GM12878 (cell line): ENCODE measurements around the gene CXXC1. TPM values are rescaled to one million over a fixed set of nuclear protein-coding genes. Genes with fewer than 3 reads are reported as not detected.

Experiments
- ATAC-seq: fragments of 200-7000 bp; cut with Tn5 transposase; 3 replicates; pipeline ENCODE4 v1.9.1; 2020; ENCODE audit warnings: mild to moderate bottlenecking, moderate library complexity
- BruUV-seq: library from RNA; stranded (reverse); fragments of 400-500 nt; replicated peaks from 2 replicates; lab custom pipeline; 2021; lab: Mats Ljungman, UMichigan
- CTCF ChIA-PET: fragments of 300-600 bp; sonication (Branson Sonifier 250); formaldehyde crosslinking; extraction: SDS; loops from one replicate; lab custom pipeline; 2021; ENCODE audit warnings: inconsistent platforms; lab: Yijun Ruan, JAX
- POLR2A ChIA-PET: fragments of 350-600 bp; formaldehyde crosslinking; extraction: SDS; loops from one replicate; lab custom pipeline; 2021; ENCODE audit warnings: inconsistent platforms; lab: Charles Lee
- RAD21 ChIA-PET: fragments of 300-600 bp; sonication (Branson Sonifier 250); formaldehyde crosslinking; loops from one replicate; lab custom pipeline; 2023; ENCODE audit warnings: antibody characterized with exemption; ENCODE audit not compliant: unreplicated experiment; lab: Charles Lee
- SMC1A ChIA-PET: fragments of 300-600 bp; sonication (Branson Sonifier 250); formaldehyde crosslinking; loops from one replicate; lab custom pipeline; 2023; ENCODE audit not compliant: unreplicated experiment, uncharacterized antibody; lab: Charles Lee
- DNase-seq: peaks from one replicate; pipeline ENCODE4 v3.0.0-alpha.2; 2011; ENCODE audit warnings: low read depth, low spot score
- FAIRE-seq: peaks from 3 replicates; lab custom pipeline; 2011; peaks lifted over from hg19 to GRCh38; lab: Jason Lieb, UNC
- H2AFZ ChIP-seq: 2 replicates; pipeline ENCODE4 v1.6.0; 2011; ENCODE audit warnings: low read depth, low read length, control low read depth; ENCODE audit not compliant: control insufficient read depth
- H3K27ac ChIP-seq: 2 replicates; pipeline ENCODE4 v1.5.1; 2011; ENCODE audit warnings: control low read depth; ENCODE audit not compliant: control insufficient read depth, insufficient read depth
- H3K27me3 ChIP-seq, 2 experiments: replicated peaks in 1 of 2; 2 replicates each; pipeline versions ENCODE4 v1.6.0 to v1.6.1; 2011; ENCODE audit warnings: low read length in 1 of 2; ENCODE audit not compliant: control insufficient read depth in 2 of 2, insufficient read depth in 2 of 2
- H3K36me3 ChIP-seq, 2 experiments: 2 replicates each; pipeline ENCODE4 v1.5.1; 2011; ENCODE audit warnings: low read length in 1 of 2; ENCODE audit not compliant: control insufficient read depth in 2 of 2, insufficient read depth in 2 of 2
- H3K4me1 ChIP-seq: 2 replicates; pipeline ENCODE4 v1.6.1; 2011; ENCODE audit warnings: mild to moderate bottlenecking, low read length, moderate library complexity, mixed read lengths; ENCODE audit not compliant: control insufficient read depth, insufficient read depth
- H3K4me2 ChIP-seq: 2 replicates; pipeline ENCODE4 v1.6.0; 2011; ENCODE audit warnings: control low read depth; ENCODE audit not compliant: control insufficient read depth, insufficient read depth
- H3K4me3 ChIP-seq: fragments of 200-600 bp; sonication (generic); 2 replicates; pipeline ENCODE4 v1.5.1; 2016
- H3K79me2 ChIP-seq: 2 replicates; pipeline ENCODE4 v1.6.0; 2011; ENCODE audit warnings: low read length; ENCODE audit not compliant: control insufficient read depth, insufficient read depth
- H3K9ac ChIP-seq: 2 replicates; pipeline ENCODE4 v1.8.0; 2011; ENCODE audit warnings: low read length, control low read depth, mixed read lengths; ENCODE audit not compliant: control insufficient read depth, insufficient read depth
- H3K9me3 ChIP-seq: replicated peaks from 3 replicates; pipeline ENCODE4 v1.5.1; 2011; ENCODE audit warnings: mild to moderate bottlenecking, low read length; ENCODE audit not compliant: control insufficient read depth, insufficient read depth
- H4K20me1 ChIP-seq: 2 replicates; pipeline ENCODE4 v1.6.0; 2011; ENCODE audit not compliant: control insufficient read depth, insufficient read depth
- CHD1 ChIP-seq: IDR thresholded peaks from 2 replicates; pipeline ENCODE4 v1.6.1; 2012; ENCODE audit warnings: low read depth, low read length, improper control_type of control experiment
- IKZF2 ChIP-seq, 2 experiments: fragments of 450-650 bp; IDR thresholded peaks; 2 replicates each; pipeline ENCODE4 v1.6.1; 2017; ENCODE audit warnings: mild to moderate bottlenecking in 2 of 2, moderate library complexity in 2 of 2
- IRF4 ChIP-seq: IDR thresholded peaks from 2 replicates; pipeline ENCODE4 v1.6.1; 2011; ENCODE audit warnings: low read depth, low read length
- JUNB ChIP-seq: IDR thresholded peaks from 2 replicates; pipeline ENCODE4 v1.6.1; 2016; ENCODE audit warnings: antibody characterized with exemption, mild to moderate bottlenecking
- MYC ChIP-seq: IDR thresholded peaks from 2 replicates; pipeline ENCODE4 v1.6.1; 2011; ENCODE audit warnings: mild to moderate bottlenecking, low read length, moderate library complexity, inconsistent platforms; ENCODE audit not compliant: insufficient read depth, insufficient replicate concordance, insufficient read length, severe bottlenecking
- NR2C1 ChIP-seq: fragments of 450-650 bp; IDR thresholded peaks from 2 replicates; pipeline ENCODE4 v1.6.1; 2017; ENCODE audit warnings: antibody characterized with exemption, mild to moderate bottlenecking, moderate library complexity
- RCOR1 ChIP-seq: conservative IDR thresholded peaks from 2 replicates; pipeline ENCODE4 v1.6.1; 2012; ENCODE audit warnings: low read depth, low read length, improper control_type of control experiment
- SUZ12 ChIP-seq: fragments of 200-600 bp; sonication (generic); IDR thresholded peaks from one replicate; pipeline ENCODE4 v1.6.1; 2018; ENCODE audit warnings: antibody characterized with exemption, mild to moderate bottlenecking; ENCODE audit not compliant: unreplicated experiment
- YBX1 ChIP-seq: fragments of 450-650 bp; IDR thresholded peaks from 2 replicates; pipeline ENCODE4 v1.6.1; 2016; ENCODE audit warnings: antibody characterized with exemption
- ZZZ3 ChIP-seq: IDR thresholded peaks from 2 replicates; pipeline ENCODE4 v1.6.1; 2011; ENCODE audit warnings: low read depth; ENCODE audit not compliant: control insufficient read depth, insufficient read length
- WGBS: methylation state at CpG from one replicate; pipeline ENCODE4 v1.1.6; 2016; ENCODE audit warnings: low lambda C conversion rate; ENCODE audit not compliant: insufficient replicate concordance, insufficient coverage; ENCODE audit errors: missing lambda C conversion rate; 5-methylcytosine and 5-hydroxymethylcytosine counted together
- in situ Hi-C: fragments of 300-500 bp; cut with MboI; formaldehyde crosslinking; loops from 9 replicates; pipeline ENCODE4 v1.14.3; 2018; ENCODE audit warnings: mixed read lengths
- intact Hi-C: fragments of 100-400 bp; cut with micrococcal nuclease; formaldehyde crosslinking; loops from one replicate; pipeline ENCODE4 v1.14.2; 2022; ENCODE audit not compliant: unreplicated experiment
- polyA plus RNA-seq, 11 experiments: library from polyadenylated mRNA; depleted of rRNA in 4 of 11; unstranded in 6 of 11; stranded (reverse) in 5 of 11; fragments of >200 nt; fragmentation: Nextera tagmentation in 4 of 11; fragmentation: Illumina TruSeq in 1 of 11; extraction: Ambion mirVana in 4 of 11; extraction: Trizol in 1 of 11; gene quantifications; 1 replicate in 1 of 11; 2 replicates in 10 of 11; pipeline versions ENCODE4 v1.2.1 to v1.2.3, GENCODE V29; 2011 to 2016; ENCODE audit warnings: inconsistent platforms in 2 of 11, missing spikeins in 2 of 11, low read depth in 1 of 11
- total RNA-seq, 4 experiments: library from RNA; depleted of rRNA in 3 of 4; stranded (reverse); fragments of >200 nt in 3 of 4; fragmentation: Illumina TruSeq in 1 of 4; extraction: Trizol in 1 of 4; gene quantifications; 2 replicates each; pipeline versions ENCODE4 v1.2.1 to v1.2.3, GENCODE V29; 2013 to 2021
- TF ChIP-seq, protein P1 (sequence below): fragments of 450-650 bp; IDR thresholded peaks from 2 replicates; pipeline ENCODE4 v1.6.1; 2016; ENCODE audit warnings: mild to moderate bottlenecking
- TF ChIP-seq, protein P2 (sequence below): fragments of 450-650 bp; IDR thresholded peaks from 2 replicates; pipeline ENCODE4 v1.6.1; 2017; ENCODE audit warnings: mild to moderate bottlenecking, low read depth, inconsistent platforms; ENCODE audit not compliant: poor library complexity, severe bottlenecking
- TF ChIP-seq, protein P3 (sequence below): fragments of 450-650 bp; IDR thresholded peaks from 2 replicates; pipeline ENCODE4 v1.6.1; 2016; ENCODE audit warnings: mild to moderate bottlenecking, moderate library complexity, borderline replicate concordance

Gene CXXC1
- total and polyA plus RNA-seq, 10 of the 15 experiments (the other 5 are each of a cell fraction or from before 2014, with no cell fraction given) = 9.2 to 180 (median 93.8) TPM

DNA sequence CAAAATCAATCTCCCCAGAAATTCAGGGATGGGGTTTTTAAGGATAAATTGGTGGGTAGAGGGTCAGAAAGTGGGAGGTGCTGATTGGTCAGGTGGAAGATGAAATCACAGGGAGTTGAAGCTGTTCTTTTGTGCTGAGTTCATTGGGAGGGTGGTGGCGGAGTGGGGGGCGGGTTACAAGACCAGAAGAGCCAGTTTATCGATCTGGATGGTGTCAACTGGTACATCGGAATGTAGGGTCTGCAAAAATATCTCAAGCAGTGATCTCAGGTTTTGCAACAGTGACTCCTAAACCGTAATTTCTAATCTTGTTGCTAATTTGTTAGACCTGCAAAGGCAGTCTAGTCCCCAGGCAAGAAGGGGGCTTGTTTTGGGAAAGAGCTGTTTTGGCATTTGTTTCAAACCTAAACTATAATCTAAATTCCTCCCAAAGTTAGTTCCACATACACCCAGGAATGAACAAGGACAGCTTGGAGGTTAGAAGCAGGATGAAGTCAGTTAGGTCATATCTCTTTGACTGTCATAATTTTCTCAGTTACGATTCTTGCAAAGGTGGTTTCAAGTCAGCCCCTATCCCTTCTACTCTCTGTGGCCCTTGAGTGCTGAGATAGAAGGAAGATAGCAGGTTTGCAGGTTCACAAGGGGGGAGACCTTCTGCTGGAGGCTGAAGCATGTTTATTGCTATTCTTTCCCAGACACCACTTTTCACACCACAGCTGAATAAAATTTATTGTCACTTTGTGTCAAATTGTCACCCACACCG, 12.3 kb upstream of the CXXC1 start:
- FAIRE-seq (no peak), DNase-seq (no peak), ATAC-seq (no peak)
- peaks cover 5% of the 10 kb centered on the region; the same call in 2 of the 3 replicates for H3K9me3 ChIP-seq
- H2AFZ ChIP-seq = peak overlapping the region; percentile 12; the same call in 1 of the 2 replicates
- H3K27ac ChIP-seq = no peak overlapping the region
- H3K4me2 ChIP-seq = no peak overlapping the region
- no peak overlapping the region for H3K9ac ChIP-seq
- in situ Hi-C loops (loop anchor here (25.0 kb wide), 2 partner anchors 1363 to 1488 kb away; no protein-coding TSS in a partner anchor), intact Hi-C loops (no loop called here)
- H3K79me2 ChIP-seq = no peaks in the 10 kb centered on the region
- H3K4me1 ChIP-seq = peaks cover 7% of the 10 kb centered on the region
- 56% methylated on average over 7 of the region's 7 CpGs for WGBS
- no peaks in the 10 kb centered on the region for H3K36me3 ChIP-seq
- BruUV-seq = no TSS peak
- ChIA-PET POLR2A (interaction anchor here (1.0 to 1.4 kb wide), 3 partner anchors 11 to 20 kb away, joined by 3 to 4 read pairs (median 3); no protein-coding TSS in a partner anchor), RAD21 (no interaction called here), SMC1A (interaction anchor here (0.7 to 1.9 kb wide), 5 partner anchors 11 to 57 kb away, joined by 3 to 4 read pairs (median 4); no protein-coding TSS in a partner anchor), CTCF (interaction anchor here (0.6 kb wide), 1 partner anchor 15 kb away, joined by 3 read pairs; no protein-coding TSS in a partner anchor)
- H3K4me3 ChIP-seq = no peak overlapping the region
- no peaks in the 10 kb centered on the region for H4K20me1 ChIP-seq
- no peaks in the 10 kb centered on the region; a peak in 1 of 4 replicates for H3K27me3 ChIP-seq
- TF ChIP-seq, protein P1, sequence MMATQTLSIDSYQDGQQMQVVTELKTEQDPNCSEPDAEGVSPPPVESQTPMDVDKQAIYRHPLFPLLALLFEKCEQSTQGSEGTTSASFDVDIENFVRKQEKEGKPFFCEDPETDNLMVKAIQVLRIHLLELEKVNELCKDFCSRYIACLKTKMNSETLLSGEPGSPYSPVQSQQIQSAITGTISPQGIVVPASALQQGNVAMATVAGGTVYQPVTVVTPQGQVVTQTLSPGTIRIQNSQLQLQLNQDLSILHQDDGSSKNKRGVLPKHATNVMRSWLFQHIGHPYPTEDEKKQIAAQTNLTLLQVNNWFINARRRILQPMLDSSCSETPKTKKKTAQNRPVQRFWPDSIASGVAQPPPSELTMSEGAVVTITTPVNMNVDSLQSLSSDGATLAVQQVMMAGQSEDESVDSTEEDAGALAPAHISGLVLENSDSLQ = no peak
- TF ChIP-seq, protein P2, sequence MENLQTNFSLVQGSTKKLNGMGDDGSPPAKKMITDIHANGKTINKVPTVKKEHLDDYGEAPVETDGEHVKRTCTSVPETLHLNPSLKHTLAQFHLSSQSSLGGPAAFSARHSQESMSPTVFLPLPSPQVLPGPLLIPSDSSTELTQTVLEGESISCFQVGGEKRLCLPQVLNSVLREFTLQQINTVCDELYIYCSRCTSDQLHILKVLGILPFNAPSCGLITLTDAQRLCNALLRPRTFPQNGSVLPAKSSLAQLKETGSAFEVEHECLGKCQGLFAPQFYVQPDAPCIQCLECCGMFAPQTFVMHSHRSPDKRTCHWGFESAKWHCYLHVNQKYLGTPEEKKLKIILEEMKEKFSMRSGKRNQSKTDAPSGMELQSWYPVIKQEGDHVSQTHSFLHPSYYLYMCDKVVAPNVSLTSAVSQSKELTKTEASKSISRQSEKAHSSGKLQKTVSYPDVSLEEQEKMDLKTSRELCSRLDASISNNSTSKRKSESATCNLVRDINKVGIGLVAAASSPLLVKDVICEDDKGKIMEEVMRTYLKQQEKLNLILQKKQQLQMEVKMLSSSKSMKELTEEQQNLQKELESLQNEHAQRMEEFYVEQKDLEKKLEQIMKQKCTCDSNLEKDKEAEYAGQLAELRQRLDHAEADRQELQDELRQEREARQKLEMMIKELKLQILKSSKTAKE = no peak
- TF ChIP-seq MYC (no peak), ZZZ3 (no peak), CHD1 (no peak), JUNB (no peak), NR2C1 (no peak), YBX1 (no peak), IKZF2 (IDR thresholded peaks at IDR 0.05) (no peak), SUZ12 (no peak), RCOR1 (no peak), IRF4 (no peak)
- TF ChIP-seq, protein P3, sequence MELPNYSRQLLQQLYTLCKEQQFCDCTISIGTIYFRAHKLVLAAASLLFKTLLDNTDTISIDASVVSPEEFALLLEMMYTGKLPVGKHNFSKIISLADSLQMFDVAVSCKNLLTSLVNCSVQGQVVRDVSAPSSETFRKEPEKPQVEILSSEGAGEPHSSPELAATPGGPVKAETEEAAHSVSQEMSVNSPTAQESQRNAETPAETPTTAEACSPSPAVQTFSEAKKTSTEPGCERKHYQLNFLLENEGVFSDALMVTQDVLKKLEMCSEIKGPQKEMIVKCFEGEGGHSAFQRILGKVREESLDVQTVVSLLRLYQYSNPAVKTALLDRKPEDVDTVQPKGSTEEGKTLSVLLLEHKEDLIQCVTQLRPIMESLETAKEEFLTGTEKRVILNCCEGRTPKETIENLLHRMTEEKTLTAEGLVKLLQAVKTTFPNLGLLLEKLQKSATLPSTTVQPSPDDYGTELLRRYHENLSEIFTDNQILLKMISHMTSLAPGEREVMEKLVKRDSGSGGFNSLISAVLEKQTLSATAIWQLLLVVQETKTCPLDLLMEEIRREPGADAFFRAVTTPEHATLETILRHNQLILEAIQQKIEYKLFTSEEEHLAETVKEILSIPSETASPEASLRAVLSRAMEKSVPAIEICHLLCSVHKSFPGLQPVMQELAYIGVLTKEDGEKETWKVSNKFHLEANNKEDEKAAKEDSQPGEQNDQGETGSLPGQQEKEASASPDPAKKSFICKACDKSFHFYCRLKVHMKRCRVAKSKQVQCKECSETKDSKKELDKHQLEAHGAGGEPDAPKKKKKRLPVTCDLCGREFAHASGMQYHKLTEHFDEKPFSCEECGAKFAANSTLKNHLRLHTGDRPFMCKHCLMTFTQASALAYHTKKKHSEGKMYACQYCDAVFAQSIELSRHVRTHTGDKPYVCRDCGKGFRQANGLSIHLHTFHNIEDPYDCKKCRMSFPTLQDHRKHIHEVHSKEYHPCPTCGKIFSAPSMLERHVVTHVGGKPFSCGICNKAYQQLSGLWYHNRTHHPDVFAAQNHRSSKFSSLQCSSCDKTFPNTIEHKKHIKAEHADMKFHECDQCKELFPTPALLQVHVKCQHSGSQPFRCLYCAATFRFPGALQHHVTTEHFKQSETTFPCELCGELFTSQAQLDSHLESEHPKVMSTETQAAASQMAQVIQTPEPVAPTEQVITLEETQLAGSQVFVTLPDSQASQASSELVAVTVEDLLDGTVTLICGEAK = no peak
